A673 (cell line): Measurements from ENCODE around the gene MLIP. TPM values are rescaled to one million over a fixed set of nuclear protein-coding genes. Genes with fewer than 3 reads are reported as not detected.

Source experiments
- BruUV-seq: library from RNA; stranded (reverse); fragments of 400-500 nt; replicated peaks from 2 replicates; lab custom pipeline; 2021; lab: Mats Ljungman, UMichigan
- CTCF ChIA-PET: fragments of 300-600 bp; sonication (Branson Sonifier 250); formaldehyde crosslinking; loops from one replicate; lab custom pipeline; 2022; ENCODE audit warnings: antibody characterized with exemption; lab: Charles Lee
- POLR2A ChIA-PET: fragments of 300-600 bp; sonication (Branson Sonifier 250); formaldehyde crosslinking; loops from one replicate; lab custom pipeline; 2022; ENCODE audit warnings: antibody characterized with exemption; ENCODE audit not compliant: low non-redundant PET; lab: Charles Lee
- DNase-seq: peaks from one replicate; pipeline ENCODE4 v3.0.0-alpha.2; 2015; ENCODE audit warnings: low spot score
- H3K27ac ChIP-seq: fragments of 200-600 bp; sonication (generic); 2 replicates; pipeline ENCODE4 v1.5.1; 2016; ENCODE audit warnings: mixed run types, low read depth, mild to moderate bottlenecking, mixed read lengths, antibody characterized with exemption, low read length; ENCODE audit not compliant: poor library complexity, severe bottlenecking
- H3K27me3 ChIP-seq: fragments of 200-600 bp; sonication (generic); replicated peaks from 2 replicates; pipeline ENCODE4 v1.6.1; 2017; ENCODE audit warnings: mixed run types, low read depth, mild to moderate bottlenecking, mixed read lengths, antibody characterized with exemption, low read length; ENCODE audit not compliant: insufficient read depth, poor library complexity
- H3K36me3 ChIP-seq: fragments of 200-600 bp; sonication (generic); 2 replicates; pipeline ENCODE4 v1.6.1; 2016; ENCODE audit warnings: mixed run types, mild to moderate bottlenecking, mixed read lengths, antibody characterized with exemption, low read length; ENCODE audit not compliant: insufficient read depth, poor library complexity, severe bottlenecking
- H3K4me1 ChIP-seq: fragments of 200-600 bp; sonication (generic); 2 replicates; pipeline ENCODE4 v1.6.1; 2017; ENCODE audit warnings: mixed run types, mild to moderate bottlenecking, mixed read lengths, antibody characterized with exemption, low read length; ENCODE audit not compliant: insufficient read depth, poor library complexity, severe bottlenecking
- H3K4me3 ChIP-seq: fragments of 200-600 bp; sonication (generic); 2 replicates; pipeline ENCODE4 v1.5.1; 2016; ENCODE audit warnings: low read depth, mixed run types, mild to moderate bottlenecking, mixed read lengths, low read length; ENCODE audit not compliant: poor library complexity, severe bottlenecking
- H3K9me3 ChIP-seq: fragments of 200-600 bp; sonication (generic); 2 replicates; pipeline ENCODE4 v1.6.1; 2016; ENCODE audit warnings: mixed run types, low read depth, mild to moderate bottlenecking, mixed read lengths, antibody characterized with exemption, low read length; ENCODE audit not compliant: poor library complexity, severe bottlenecking
- EZH2 ChIP-seq: fragments of 200-600 bp; sonication (generic); IDR thresholded peaks from 2 replicates; pipeline ENCODE4 v1.6.1; 2017; ENCODE audit warnings: borderline replicate concordance, low read depth, mild to moderate bottlenecking, mixed read lengths, antibody characterized with exemption, low read length; ENCODE audit not compliant: poor library complexity, severe bottlenecking
- intact Hi-C: fragments of 100-400 bp; cut with micrococcal nuclease; formaldehyde crosslinking; loops from one replicate; pipeline ENCODE4 v1.10.0; 2022; ENCODE audit not compliant: unreplicated experiment
- total RNA-seq: library from RNA; stranded (reverse); gene quantifications from 2 replicates; pipeline ENCODE4 v1.2.3, GENCODE V29; 2021
- TF ChIP-seq, protein P1 (sequence below): fragments of 300-800, 200-600 bp; sonication (generic); conservative IDR thresholded peaks from 2 replicates; pipeline ENCODE4 v1.5.1; 2017; ENCODE audit warnings: low read depth, mild to moderate bottlenecking, antibody characterized with exemption, low read length, moderate library complexity, mixed read lengths

The MLIP gene
- total RNA-seq, 1 experiment from 2014 or later, result 0.58 TPM

DNA sequence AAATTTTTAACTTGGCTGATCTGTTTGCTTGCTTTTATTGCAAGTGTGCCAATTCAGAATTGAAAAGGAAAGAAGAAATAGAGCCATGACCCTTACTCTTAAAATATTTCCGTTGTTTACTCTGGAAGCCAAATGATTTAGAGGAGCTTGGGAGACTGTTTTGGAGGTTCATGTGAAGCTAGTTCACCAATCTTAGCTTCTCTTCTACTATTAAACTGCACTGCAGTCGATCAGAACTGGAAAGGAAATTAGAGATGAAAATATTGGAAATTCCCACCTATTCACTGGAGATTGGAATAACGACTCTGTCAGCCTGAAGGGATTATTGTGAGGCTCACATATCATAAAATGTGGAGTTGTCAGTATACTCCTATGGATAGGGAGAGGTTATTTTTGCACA lies 81.8 kb downstream of the MLIP start:
- Histone ChIP-seq H3K36me3 (no peaks in the 10 kb centered on the region), H3K27me3 (no peaks in the 10 kb centered on the region), H3K27ac (no peak overlapping the region), H3K4me3 (no peak overlapping the region), H3K9me3 (no peaks in the 10 kb centered on the region), H3K4me1 (peaks cover 4% of the 10 kb centered on the region)
- no peak for DNase-seq
- CTCF ChIA-PET, result no interaction called here
- no TSS peak for BruUV-seq
- POLR2A ChIA-PET, result no interaction called here
- TF ChIP-seq, protein P1, sequence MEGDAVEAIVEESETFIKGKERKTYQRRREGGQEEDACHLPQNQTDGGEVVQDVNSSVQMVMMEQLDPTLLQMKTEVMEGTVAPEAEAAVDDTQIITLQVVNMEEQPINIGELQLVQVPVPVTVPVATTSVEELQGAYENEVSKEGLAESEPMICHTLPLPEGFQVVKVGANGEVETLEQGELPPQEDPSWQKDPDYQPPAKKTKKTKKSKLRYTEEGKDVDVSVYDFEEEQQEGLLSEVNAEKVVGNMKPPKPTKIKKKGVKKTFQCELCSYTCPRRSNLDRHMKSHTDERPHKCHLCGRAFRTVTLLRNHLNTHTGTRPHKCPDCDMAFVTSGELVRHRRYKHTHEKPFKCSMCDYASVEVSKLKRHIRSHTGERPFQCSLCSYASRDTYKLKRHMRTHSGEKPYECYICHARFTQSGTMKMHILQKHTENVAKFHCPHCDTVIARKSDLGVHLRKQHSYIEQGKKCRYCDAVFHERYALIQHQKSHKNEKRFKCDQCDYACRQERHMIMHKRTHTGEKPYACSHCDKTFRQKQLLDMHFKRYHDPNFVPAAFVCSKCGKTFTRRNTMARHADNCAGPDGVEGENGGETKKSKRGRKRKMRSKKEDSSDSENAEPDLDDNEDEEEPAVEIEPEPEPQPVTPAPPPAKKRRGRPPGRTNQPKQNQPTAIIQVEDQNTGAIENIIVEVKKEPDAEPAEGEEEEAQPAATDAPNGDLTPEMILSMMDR, result no peak
- no peak for TF ChIP-seq EZH2
- intact Hi-C loops, result no loop called here

DNA sequence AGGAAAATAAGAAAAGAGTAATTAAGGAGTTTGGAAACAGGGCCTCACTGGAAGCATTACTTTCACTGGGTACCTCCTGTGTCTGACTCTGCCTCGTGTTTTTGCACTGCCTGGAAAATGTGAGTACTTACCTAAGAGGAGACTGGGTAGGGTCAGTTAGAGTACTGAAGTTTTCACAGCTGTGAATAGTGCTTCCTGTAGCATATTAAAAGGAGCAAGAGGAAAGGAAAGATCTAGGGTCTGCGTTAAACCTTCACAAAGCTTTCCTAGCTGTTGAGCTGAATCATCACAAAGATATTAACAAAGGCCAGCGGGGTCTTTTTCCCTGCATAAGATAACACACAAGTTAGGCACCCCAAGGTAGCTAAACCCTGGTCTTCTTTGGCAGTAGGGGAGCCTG lies 82.3 kb downstream of the MLIP start:
- CTCF ChIA-PET, result no interaction called here
- no peaks in the 10 kb centered on the region for H3K27me3 ChIP-seq
- intact Hi-C loops, result no loop called here
- no peaks in the 10 kb centered on the region for H3K9me3 ChIP-seq
- no peak overlapping the region for H3K27ac ChIP-seq
- POLR2A ChIA-PET, result no interaction called here
- no peak for DNase-seq
- no peaks in the 10 kb centered on the region for H3K36me3 ChIP-seq
- no peak overlapping the region for H3K4me3 ChIP-seq
- BruUV-seq, result no TSS peak
- peaks cover 4% of the 10 kb centered on the region for H3K4me1 ChIP-seq
- TF ChIP-seq, protein P1, result no peak
- no peak for TF ChIP-seq EZH2

DNA sequence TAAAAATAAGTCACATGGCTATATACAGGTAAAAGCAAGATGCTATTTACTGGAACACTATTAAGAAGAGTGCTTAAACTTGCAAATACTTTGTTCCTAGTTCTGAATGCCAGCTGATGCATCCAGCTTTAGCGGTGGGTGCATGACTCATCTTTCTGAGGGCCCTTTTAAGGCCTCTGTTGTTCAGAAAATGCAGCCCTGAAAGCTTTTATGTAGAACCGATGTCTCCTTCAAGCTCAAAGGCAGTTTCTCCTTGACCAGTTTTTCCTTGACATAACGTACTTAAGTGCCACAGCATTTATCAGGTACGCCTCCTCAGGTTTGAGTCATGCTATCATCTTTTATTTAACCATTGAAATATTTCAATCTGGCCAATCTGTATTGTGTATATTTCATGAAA lies 82.8 kb downstream of the MLIP start:
- ChIA-PET CTCF (no interaction called here), POLR2A (no interaction called here)
- no peaks in the 10 kb centered on the region for H3K9me3 ChIP-seq
- H3K4me1 ChIP-seq, result peaks cover 4% of the 10 kb centered on the region
- DNase-seq, result peak; percentile 30
- H3K4me3 ChIP-seq, result no peak overlapping the region
- intact Hi-C loops, result no loop called here
- H3K36me3 ChIP-seq, result no peaks in the 10 kb centered on the region
- TF ChIP-seq EZH2, result no peak
- TF ChIP-seq, protein P1, result no peak
- BruUV-seq, result no TSS peak
- H3K27me3 ChIP-seq, result no peaks in the 10 kb centered on the region
- no peak overlapping the region for H3K27ac ChIP-seq
